GM10248 (cell line): ENCODE data around the gene GRIK4.

ENCODE experiments used
- CTCF ChIA-PET: fragments of 300-600 bp; sonication (Branson Sonifier 250); formaldehyde crosslinking; extraction: SDS; loops from one replicate; lab custom pipeline; 2021; ENCODE audit warnings: antibody characterized with exemption; lab: Yijun Ruan, JAX
- POLR2A ChIA-PET: fragments of 350-650 bp; sonication (Branson Sonifier 250); formaldehyde crosslinking; extraction: SDS; loops from one replicate; lab custom pipeline; 2020; ENCODE audit warnings: antibody characterized with exemption; lab: Yijun Ruan, JAX
- DNase-seq: peaks from one replicate; pipeline ENCODE4 v3.0.0; 2012; ENCODE audit errors: extremely low spot score
- TF ChIP-seq, protein P1 (sequence below): IDR thresholded peaks from 2 replicates; pipeline ENCODE4 v1.5.1; 2012; ENCODE audit warnings: mild to moderate bottlenecking, low read depth; ENCODE audit errors: extremely low read depth, missing control alignments, control extremely low read depth

The GRIK4 gene

DNA sequence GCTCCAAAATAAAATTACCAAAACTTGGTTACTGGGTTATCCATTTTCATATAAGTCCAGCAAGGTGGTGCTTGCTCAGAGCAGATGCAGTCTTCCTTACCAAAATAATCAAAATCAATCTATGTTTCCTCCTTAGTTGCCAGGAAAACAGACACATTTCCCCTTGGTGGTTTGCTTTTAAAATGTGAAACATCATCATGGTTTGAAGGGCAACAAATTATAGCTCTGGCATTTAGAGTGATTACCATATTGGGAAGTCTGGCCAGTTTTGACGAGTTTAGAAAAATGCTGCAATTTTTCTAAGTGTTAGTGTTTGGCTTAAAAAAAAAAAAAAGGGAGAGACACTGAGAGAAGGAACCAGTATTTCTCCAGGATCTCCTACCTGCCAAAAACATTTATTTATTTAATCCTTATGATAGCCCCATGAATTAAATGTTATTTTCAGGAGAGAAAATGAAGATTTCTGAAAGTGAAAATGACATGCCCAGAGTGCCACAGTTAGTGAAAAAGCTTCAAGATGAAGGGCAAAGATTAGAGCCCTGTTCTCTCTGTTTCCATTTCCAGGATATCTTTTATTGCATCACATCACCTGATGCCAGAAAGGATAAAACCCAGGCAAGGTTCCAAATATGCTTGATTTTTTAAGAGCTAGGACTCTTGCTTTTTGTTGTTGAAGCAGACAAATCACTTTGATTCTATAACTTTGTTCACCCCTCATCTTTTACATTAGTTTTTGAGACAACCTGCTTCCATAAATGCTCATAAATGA lies 482.7 kb downstream of the GRIK4 start:
- TF ChIP-seq, protein P1, sequence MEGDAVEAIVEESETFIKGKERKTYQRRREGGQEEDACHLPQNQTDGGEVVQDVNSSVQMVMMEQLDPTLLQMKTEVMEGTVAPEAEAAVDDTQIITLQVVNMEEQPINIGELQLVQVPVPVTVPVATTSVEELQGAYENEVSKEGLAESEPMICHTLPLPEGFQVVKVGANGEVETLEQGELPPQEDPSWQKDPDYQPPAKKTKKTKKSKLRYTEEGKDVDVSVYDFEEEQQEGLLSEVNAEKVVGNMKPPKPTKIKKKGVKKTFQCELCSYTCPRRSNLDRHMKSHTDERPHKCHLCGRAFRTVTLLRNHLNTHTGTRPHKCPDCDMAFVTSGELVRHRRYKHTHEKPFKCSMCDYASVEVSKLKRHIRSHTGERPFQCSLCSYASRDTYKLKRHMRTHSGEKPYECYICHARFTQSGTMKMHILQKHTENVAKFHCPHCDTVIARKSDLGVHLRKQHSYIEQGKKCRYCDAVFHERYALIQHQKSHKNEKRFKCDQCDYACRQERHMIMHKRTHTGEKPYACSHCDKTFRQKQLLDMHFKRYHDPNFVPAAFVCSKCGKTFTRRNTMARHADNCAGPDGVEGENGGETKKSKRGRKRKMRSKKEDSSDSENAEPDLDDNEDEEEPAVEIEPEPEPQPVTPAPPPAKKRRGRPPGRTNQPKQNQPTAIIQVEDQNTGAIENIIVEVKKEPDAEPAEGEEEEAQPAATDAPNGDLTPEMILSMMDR: no peak
- no peak for DNase-seq
- CTCF ChIA-PET: no interaction called here
- POLR2A ChIA-PET: no interaction called here

DNA sequence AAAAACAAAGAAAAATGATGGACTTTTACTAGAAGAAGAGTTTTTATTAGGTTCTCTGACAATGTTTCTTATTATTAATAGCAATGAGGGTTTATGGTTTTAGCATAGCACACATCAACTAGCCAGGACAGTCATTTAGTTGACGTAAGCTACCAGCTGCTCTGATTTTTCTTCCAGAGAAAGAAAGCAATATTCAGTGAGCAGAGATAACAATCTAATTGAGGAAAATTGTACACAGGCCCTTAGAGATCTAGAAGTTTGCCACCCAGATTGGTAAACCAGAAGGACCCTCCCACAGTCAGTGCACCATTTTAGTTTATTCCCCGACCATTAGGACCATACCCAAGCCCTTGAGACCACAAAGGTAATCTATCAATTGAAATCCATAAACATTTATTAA lies 483.6 kb downstream of the GRIK4 start:
- ChIA-PET CTCF (no interaction called here), POLR2A (no interaction called here)
- DNase-seq: no peak
- TF ChIP-seq, protein P1: no peak

DNA sequence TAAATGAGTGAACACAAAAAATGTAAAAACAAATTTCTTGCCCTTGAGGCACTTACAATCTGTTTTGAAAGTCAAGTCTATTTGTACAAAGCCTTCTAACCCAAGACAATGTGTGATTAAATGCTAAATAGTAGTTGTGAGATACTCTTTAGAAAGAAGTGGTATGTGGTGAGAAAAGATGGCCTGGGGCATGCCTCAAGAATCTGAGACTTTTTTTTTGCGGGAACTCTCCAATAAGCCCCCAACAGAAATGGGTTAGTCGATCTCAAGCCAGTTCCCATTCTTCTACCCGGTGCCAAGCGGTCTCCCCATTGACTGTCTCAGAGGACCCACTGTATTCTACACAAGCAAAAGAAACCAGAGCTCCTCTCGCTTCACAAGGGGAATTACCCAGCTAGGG lies 485.4 kb downstream of the GRIK4 start:
- ChIA-PET POLR2A (no interaction called here), CTCF (interaction anchor here (1.7 kb wide), 1 partner anchor 7 kb away, joined by 4 read pairs; no protein-coding TSS in a partner anchor)
- TF ChIP-seq, protein P1: no peak
- DNase-seq: no peak

DNA sequence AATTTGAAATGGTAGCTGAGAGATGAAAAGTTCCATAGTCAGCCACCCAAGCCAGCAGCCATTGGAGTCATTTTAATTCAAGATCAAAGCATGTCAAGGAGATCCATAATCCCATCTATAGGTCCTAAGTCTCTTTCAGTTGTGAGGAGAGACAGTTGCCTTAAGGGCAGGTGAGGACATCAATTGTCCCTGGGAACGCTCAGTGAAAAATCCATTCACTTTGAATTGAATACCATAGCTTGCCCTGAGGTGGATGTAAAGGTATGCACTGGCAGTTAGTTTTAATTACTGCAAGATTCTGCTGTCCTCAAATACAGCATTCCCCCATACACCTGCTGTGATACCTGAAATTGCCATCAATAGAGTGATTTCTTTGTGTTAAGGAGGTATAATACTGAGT lies 487.0 kb downstream of the GRIK4 start:
- ChIA-PET CTCF (interaction anchor here (1.2 to 1.7 kb wide), 2 partner anchors 9 to 10 kb away, joined by 4 read pairs; no protein-coding TSS in a partner anchor), POLR2A (no interaction called here)
- TF ChIP-seq, protein P1: no peak
- DNase-seq: no peak

DNA sequence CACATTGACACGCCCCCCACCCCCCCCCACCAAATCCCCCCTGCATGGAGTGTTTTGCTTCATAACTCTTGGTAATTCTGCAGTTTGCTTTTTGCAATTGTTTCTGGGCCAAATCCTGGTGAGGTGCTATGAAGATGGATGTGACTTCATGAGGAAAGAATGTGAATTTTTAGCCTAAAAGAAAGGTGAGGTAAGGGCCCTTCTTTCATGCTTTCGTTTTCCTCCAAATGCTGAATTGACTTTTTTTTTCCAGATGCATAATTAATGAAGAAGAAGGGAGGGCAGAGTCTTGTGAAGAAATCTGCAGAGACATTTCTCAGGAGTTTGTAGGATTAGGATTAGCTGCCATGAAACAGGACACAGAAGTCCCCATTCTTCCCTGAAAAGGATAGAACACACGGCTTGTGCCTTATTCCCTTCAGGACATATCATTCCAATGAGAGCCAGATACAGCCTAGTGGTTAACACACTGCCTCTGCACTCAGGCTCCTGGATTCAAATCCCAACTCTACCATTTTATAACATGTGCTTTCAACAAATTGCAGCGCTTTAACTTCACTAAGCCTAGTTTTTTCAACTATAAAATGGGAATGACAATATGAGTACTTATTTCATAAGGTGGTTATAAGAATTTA lies 492.8 kb downstream of the GRIK4 start:
- ChIA-PET CTCF (no interaction called here), POLR2A (no interaction called here)
- no peak for DNase-seq
- TF ChIP-seq, protein P1: no peak

DNA sequence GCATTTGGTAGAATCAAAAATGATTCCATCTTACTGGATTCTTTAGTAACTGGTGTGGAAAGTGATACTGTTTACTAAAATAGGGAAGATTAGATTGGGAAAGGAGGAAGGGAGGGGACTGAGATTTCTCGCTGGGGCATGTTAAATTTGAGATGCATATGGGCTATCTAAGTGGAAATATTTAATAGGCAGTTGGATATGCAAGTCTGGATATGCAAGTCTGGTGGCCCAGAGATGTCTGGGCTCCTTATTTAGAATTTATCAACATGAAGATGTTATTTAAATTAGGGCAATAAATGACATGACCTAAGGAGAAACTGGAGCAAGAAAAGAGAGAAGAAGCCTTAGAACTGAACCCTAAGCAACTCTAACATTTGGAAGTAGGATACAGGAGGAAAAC lies 495.4 kb downstream of the GRIK4 start:
- POLR2A ChIA-PET: no interaction called here
- CTCF ChIA-PET: no interaction called here
- DNase-seq: no peak
- TF ChIP-seq, protein P1: no peak
